Ectodermal cell (in vitro differentiated cells): ENCODE results near the gene RGS1.

ENCODE experiments used
- H3K27ac ChIP-seq: 2 replicates; pipeline ENCODE4 v1.7.0; 2013; ENCODE audit warnings: mild to moderate bottlenecking, low read depth, low read length; ENCODE audit not compliant: insufficient read depth, poor library complexity, severe bottlenecking
- H3K27me3 ChIP-seq: 2 replicates; pipeline ENCODE4 v1.7.0; 2013; ENCODE audit warnings: mild to moderate bottlenecking, low read length; ENCODE audit not compliant: insufficient read depth, control insufficient read depth, poor library complexity, severe bottlenecking
- H3K36me3 ChIP-seq: one replicate; pipeline ENCODE4 v1.7.0; 2013; ENCODE audit warnings: low read length; ENCODE audit not compliant: control insufficient read depth, insufficient read depth
- H3K4me1 ChIP-seq: one replicate; pipeline ENCODE4 v1.7.0; 2013; ENCODE audit warnings: low read length; ENCODE audit not compliant: control insufficient read depth, insufficient read depth
- H3K4me3 ChIP-seq: 2 replicates; pipeline ENCODE4 v1.7.0; 2013; ENCODE audit warnings: low read depth, low read length, control low read depth; ENCODE audit not compliant: insufficient read depth
- H3K9me3 ChIP-seq: 2 replicates; pipeline ENCODE4 v1.7.0; 2013; ENCODE audit warnings: mild to moderate bottlenecking, low read length, moderate library complexity; ENCODE audit not compliant: control insufficient read depth
- whole genome bisulfite sequencing, 2 experiments: methylation state at CpG; one replicate each; pipeline ENCODE4 v1.1.7; 2013; ENCODE audit warnings: missing lambda C conversion rate in 2 of 2; 5-methylcytosine and 5-hydroxymethylcytosine counted together

Gene RGS1

DNA sequence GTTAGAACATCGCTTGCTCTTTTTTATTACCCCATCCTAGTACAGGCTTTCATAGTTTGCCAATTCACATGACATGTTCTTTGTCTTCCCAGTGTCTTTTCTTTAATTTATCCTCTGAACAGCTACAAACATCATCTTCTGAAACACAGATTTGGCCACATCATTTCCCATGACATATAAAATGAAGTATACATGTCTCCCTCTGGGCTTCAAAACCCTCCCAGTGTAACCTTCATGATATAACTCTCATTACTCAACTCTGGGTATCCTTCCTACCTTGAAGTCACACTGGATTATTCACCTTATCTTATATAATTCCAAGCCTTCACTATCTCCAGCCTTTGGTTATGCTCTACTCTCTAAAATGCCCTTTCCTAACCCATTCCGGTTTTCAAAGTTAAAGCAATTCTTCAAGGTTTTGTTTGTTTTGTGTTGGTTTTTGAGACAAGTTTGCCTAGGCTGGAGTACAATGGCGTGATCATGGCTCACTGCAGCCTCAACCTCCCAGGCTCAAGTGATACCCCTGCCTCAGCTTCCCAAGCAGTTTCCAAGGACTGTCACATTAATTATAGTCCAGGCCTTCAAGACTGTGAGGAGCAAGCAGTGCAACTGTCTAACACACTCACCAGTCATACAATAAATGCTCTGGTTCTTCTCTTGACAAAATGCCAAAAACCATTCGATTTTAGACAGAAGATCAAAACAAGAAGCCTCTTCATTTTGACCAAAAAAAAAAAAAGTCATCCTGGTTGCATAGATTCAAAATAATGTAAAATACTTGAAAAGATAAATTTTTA, 5.8 kb downstream of the RGS1 start:
- Histone ChIP-seq H3K27ac (no peak overlapping the region), H3K27me3 (no peaks in the 10 kb centered on the region), H3K36me3 (no peaks in the 10 kb centered on the region), H3K9me3 (no peaks in the 10 kb centered on the region), H3K4me1 (no peaks in the 10 kb centered on the region), H3K4me3 (no peak overlapping the region)
- WGBS, 2 experiments = 87 to 91% methylated on average over 4 of the region's 4 CpGs

DNA sequence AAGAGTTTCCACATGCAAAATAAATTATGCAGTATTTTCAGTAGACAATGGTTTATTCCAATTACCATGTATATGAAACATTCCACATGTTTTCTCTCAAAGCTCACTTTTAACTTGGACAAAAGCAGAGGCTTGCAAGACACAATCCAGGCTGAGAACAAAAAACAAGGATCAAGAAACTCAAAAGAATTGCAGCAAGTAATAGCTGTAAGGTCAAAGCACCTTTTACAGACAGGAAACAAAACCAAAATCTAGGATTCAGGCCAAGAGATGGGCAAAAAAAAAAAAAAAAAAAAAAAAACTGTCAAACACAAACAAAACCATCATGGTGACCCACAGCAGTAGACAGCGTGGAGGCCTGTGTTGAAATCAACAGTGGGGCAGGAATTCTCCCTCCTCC, 9.3 kb downstream of the RGS1 start:
- H3K27ac ChIP-seq = no peak overlapping the region
- H3K36me3 ChIP-seq = no peaks in the 10 kb centered on the region
- H3K27me3 ChIP-seq = no peaks in the 10 kb centered on the region
- H3K4me1 ChIP-seq = no peaks in the 10 kb centered on the region
- WGBS, 2 experiments = 86 to 94% methylated on average over 1 of the region's 1 CpG
- H3K4me3 ChIP-seq = no peak overlapping the region
- H3K9me3 ChIP-seq = no peaks in the 10 kb centered on the region

DNA sequence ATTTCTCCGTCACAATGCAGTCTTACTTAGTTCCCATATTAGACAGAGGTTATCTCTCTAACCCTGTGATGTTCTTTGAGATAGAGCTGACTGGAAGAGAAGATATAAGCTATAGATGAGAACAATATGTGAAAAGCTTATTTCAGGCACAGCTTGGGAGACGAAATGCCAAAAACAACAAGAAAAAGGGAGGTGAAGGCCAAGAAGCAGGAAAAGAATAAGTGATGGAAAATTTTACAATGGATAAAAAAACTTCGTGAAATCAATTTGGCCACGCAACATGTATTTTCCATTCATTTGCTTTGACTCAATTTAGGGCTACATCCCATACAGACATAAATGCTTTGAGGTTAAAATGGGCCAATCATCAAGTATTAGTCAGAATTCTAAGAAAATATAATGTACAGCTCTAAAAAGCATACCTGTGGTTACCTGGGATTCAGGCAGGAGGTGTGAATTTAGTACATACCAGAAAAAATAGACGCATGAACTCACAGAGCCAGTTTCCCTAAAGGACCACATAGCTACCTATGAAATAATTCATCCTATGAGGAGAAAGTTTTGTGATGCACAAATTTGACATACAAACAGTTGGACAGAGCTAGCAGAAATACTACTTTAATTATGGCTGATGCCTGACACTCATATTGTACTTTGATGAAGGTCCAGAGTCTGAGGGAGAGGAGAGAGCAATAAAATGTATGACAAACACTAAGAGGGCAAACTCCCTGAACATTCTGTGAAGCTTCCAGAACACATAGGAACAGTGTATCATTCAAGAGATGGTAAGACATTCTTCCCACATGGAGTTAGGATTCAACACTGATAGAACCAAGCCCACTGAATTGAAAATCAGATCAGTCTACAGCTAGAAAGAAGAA, 12.1 kb downstream of the RGS1 start:
- H3K4me1 ChIP-seq = no peaks in the 10 kb centered on the region
- H3K36me3 ChIP-seq = no peaks in the 10 kb centered on the region
- no peak overlapping the region for H3K4me3 ChIP-seq
- 91 to 96% methylated on average over 3 to 5 of the region's 5 CpGs for WGBS, 2 experiments
- no peak overlapping the region for H3K27ac ChIP-seq
- no peaks in the 10 kb centered on the region for H3K9me3 ChIP-seq
- H3K27me3 ChIP-seq = no peaks in the 10 kb centered on the region

DNA sequence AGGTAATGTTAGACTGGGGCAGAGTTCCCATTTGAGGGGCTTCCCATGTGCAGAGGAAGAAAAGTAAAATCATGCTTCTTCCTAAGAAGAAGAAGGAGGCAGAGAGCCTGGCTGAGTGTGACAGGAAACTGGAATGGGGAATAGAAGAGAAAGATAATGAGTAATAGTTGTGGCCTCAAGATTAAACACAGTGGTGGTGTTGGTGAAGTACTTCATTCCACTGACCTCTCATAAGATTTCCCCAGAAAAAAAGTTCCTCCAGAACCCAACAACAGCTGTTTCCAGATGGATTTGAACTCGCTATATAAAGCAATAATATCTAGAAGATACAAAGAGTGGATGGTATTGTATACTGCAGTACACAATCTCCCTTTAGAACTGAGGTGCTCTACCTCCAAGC, 13.0 kb downstream of the RGS1 start:
- H3K4me3 ChIP-seq = no peak overlapping the region
- 100% methylated on average over 1 of the region's 1 CpG; no CpG with 5 or more reads in 1 of the 2 experiments for WGBS, 2 experiments
- no peaks in the 10 kb centered on the region for H3K27me3 ChIP-seq
- H3K27ac ChIP-seq = no peak overlapping the region
- H3K9me3 ChIP-seq = no peaks in the 10 kb centered on the region
- no peaks in the 10 kb centered on the region for H3K36me3 ChIP-seq
- no peaks in the 10 kb centered on the region for H3K4me1 ChIP-seq

DNA sequence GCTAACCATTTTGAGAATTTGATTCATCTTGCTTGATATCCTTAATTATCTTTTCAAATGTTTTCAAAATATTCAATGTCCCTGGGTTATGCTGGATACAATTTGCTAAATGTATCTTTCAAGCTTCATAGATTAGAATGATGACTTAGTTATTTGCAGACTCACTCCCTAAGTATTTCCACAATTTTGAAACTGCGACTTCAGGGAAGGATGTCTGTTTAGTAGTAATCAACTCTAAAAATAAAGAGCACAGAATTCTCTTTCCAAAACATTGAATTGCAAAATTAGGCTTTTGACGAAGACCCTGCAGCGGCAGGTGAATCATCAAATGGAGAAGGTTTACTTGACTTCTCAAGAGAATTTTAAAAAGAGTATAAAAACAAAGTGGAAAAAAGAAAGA, 14.2 kb downstream of the RGS1 start:
- Histone ChIP-seq H3K27ac (no peak overlapping the region), H3K9me3 (no peaks in the 10 kb centered on the region), H3K4me1 (no peaks in the 10 kb centered on the region), H3K36me3 (no peaks in the 10 kb centered on the region), H3K27me3 (no peaks in the 10 kb centered on the region), H3K4me3 (no peak overlapping the region)
- WGBS, 2 experiments = 99 to 100% methylated on average over 2 to 3 of the region's 3 CpGs

DNA sequence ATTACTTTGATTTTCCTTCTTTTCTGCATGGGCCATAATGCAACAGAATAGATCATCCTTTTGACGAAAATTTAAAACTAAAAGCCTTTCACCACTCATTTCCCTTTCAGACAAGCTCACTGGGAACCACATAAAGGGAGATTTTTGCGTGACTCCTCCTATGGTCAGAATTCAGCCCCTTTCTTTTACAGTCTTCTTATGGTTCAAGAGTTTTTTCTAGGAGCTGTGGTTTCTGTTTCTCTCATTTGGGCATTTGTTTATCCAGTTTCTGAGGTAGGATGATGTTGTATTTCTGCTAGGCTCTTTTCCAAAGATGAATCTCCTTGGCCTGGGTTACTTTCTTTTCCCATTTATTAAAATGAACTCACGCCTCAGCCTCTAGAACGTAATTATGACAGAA, 16.9 kb downstream of the RGS1 start:
- H3K9me3 ChIP-seq = no peaks in the 10 kb centered on the region
- H3K36me3 ChIP-seq = no peaks in the 10 kb centered on the region
- 80 to 81% methylated on average over 4 of the region's 4 CpGs for WGBS, 2 experiments
- H3K4me1 ChIP-seq = no peaks in the 10 kb centered on the region
- H3K27me3 ChIP-seq = no peaks in the 10 kb centered on the region
- no peak overlapping the region for H3K27ac ChIP-seq
- H3K4me3 ChIP-seq = no peak overlapping the region

DNA sequence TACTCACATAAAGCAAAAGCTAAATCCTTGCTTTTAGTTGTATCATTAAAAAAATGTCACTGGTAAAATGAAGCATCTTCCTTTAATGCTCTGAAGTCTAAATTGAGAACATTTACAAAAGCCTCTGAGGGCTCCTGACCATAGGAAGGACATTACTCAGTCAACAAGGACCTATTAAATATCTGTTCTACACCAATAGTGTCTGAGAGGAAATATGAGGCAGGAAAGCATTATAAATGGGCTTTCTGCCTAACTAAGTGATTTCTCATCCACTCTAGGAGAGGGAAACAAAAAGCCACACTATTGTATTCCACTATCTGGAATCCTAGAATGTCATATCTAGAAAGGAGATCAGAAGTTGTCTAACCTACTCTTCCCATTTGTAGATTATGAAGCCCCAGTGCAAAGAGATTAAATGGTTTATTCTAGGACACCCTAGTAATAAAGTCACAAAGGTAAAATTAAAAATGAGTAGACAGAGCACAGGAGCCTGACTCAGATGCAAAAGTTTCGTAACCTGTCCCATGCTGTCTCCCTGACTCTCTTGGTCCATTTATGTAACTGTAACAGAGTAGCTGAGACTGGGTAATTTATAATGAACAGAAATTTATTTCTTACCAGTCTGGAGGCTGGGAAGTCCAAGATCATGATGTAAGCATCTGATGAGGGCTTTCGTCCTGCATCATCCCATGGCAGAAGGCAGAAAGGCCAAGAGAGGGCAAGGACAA, 17.6 kb downstream of the RGS1 start:
- H3K4me3 ChIP-seq = no peak overlapping the region
- H3K9me3 ChIP-seq = no peaks in the 10 kb centered on the region
- no peaks in the 10 kb centered on the region for H3K4me1 ChIP-seq
- WGBS, 2 experiments = 84 to 92% methylated on average over 2 of the region's 2 CpGs
- no peaks in the 10 kb centered on the region for H3K36me3 ChIP-seq
- no peaks in the 10 kb centered on the region for H3K27me3 ChIP-seq
- no peak overlapping the region for H3K27ac ChIP-seq

DNA sequence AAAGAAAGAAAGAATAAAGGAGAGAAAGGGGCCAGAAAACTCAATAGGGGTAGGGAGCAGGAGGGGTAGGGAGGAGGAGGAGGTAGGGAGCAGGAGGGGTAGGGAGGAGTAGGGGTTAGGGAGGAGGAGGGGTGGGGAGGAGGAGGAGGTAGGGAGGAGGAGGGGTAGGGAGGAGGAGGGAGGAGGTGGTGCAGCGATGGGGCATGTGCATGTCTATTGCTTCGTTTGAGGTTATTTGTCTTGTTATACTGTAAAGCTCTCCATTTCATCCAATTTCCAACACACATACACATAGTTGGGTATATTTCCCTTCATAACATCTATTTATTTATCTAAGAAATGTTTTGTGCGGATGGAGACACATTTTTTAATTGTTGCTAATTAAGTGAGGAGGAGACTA, 19.7 kb downstream of the RGS1 start:
- 92% methylated on average over 1 of the region's 3 CpGs; no CpG with 5 or more reads in 1 of the 2 experiments for whole genome bisulfite sequencing, 2 experiments
- no peak overlapping the region for H3K4me3 ChIP-seq
- H3K27me3 ChIP-seq = no peaks in the 10 kb centered on the region
- H3K36me3 ChIP-seq = no peaks in the 10 kb centered on the region
- H3K27ac ChIP-seq = no peak overlapping the region
- H3K9me3 ChIP-seq = no peaks in the 10 kb centered on the region
- H3K4me1 ChIP-seq = no peaks in the 10 kb centered on the region

DNA sequence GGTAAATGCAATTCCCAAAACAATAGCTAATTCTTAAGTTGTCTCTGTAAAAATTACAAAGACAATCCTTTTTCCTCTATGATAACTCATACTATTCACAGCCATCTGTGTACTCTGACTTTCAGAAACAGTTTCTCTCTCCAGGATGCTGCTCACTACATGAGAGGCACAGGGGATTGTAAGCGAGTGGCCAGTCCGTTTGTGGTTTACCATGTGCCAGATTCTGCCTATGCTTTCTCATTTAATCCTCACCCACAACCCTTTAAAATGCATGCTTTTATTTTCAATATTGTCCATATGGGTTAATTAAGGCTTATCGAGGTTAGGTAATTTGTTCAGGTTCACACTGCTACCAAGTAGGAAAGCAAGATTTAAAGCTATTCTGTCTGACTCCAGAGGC, 23.0 kb downstream of the RGS1 start:
- no peaks in the 10 kb centered on the region for H3K4me1 ChIP-seq
- no peak overlapping the region for H3K27ac ChIP-seq
- H3K36me3 ChIP-seq = no peaks in the 10 kb centered on the region
- H3K4me3 ChIP-seq = no peak overlapping the region
- H3K27me3 ChIP-seq = no peaks in the 10 kb centered on the region
- 92 to 100% methylated on average over 3 of the region's 3 CpGs for WGBS, 2 experiments
- H3K9me3 ChIP-seq = no peaks in the 10 kb centered on the region

DNA sequence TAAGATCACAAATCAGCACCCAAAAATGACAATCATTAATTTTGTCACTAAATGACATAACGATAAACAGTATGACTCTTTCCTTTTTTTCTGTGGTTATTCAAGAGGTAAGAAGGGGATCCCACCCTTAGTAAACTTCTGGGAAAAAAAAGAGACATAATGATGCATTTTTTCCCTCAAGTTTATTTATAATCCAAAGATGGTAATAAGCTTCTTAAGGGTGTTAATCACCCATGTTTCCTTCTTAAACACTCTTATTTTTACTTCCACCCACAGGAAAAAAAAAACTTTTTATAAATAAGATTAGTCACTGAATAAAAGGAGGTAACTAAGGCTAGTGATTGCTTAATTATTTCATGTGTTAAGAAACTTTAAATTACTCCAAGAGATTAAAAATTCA, 24.7 kb downstream of the RGS1 start:
- Histone ChIP-seq H3K27me3 (no peaks in the 10 kb centered on the region), H3K27ac (no peak overlapping the region), H3K9me3 (no peaks in the 10 kb centered on the region), H3K4me3 (no peak overlapping the region), H3K4me1 (no peaks in the 10 kb centered on the region), H3K36me3 (no peaks in the 10 kb centered on the region)
- WGBS, 2 experiments = 100% methylated on average over 1 of the region's 1 CpG
